ENCODE results near the gene JADE2.

The JADE2 gene

DNA sequence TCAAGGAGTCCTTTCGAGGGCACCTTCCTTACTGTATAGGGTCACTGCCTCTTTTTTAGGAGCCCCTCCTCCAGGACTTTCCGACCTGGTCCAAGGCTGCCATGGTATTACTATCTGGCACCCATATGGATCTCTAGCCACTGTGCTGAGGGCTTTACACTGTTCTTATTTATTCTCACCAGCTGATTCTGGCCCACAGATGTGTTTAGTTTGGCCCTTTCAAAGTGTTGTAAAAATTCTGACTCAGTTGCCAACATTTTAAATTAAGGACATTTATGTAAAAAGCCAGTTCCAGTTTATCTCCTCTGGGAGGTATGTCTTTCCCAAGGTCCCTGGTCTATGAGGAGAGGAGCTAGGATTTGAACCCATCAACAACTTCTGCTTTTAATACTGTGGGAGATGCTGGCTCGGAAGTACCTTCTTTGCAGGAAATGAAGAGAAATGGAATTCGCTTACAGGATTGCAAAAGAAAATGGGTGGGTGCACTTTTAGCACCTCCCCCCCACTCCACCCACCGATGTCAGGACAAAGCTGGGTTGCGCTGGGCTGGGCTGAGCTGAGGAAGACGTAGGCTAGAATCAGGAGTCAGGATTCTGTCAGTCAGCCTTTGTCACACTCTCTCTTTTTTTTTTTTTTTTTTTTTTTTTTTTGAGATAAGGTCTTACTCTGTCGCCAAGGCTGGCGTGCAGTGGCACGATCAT is 7.8 kb downstream of the JADE2 start:
- no peak for TF ChIP-seq GATA3 (IDR thresholded peaks at IDR 0.05; ENCODE audit: low read depth, low read length)
- TF ChIP-seq GATA2 (IDR thresholded peaks at IDR 0.05; ENCODE audit: low read depth, low read length), result no peak

- TF ChIP-seq GATA2 (IDR thresholded peaks at IDR 0.05; ENCODE audit: low read depth, low read length) (no peak), GATA3 (IDR thresholded peaks at IDR 0.05; ENCODE audit: low read depth, low read length) (no peak)
Measured at GRCh38 chr5:134534058-134534725, 8.7 kb downstream of the JADE2 start.

GRCh38 chr5:134534726-134535110 is 9.2 kb downstream of the JADE2 start:
- TF ChIP-seq GATA3 (IDR thresholded peaks at IDR 0.05; ENCODE audit: low read depth, low read length), result no peak
- TF ChIP-seq GATA2 (IDR thresholded peaks at IDR 0.05; ENCODE audit: low read depth, low read length), result no peak

- no peak for TF ChIP-seq GATA2 (IDR thresholded peaks at IDR 0.05; ENCODE audit: low read depth, low read length)
- no peak for TF ChIP-seq GATA3 (IDR thresholded peaks at IDR 0.05; ENCODE audit: low read depth, low read length)
Measured at GRCh38 chr5:134536876-134537275, 11.4 kb downstream of the JADE2 start.

GRCh38 chr5:134537297-134537696 is 11.8 kb downstream of the JADE2 start:
- TF ChIP-seq GATA3 (IDR thresholded peaks at IDR 0.05; ENCODE audit: low read depth, low read length) (no peak), GATA2 (IDR thresholded peaks at IDR 0.05; ENCODE audit: low read depth, low read length) (no peak)

DNA sequence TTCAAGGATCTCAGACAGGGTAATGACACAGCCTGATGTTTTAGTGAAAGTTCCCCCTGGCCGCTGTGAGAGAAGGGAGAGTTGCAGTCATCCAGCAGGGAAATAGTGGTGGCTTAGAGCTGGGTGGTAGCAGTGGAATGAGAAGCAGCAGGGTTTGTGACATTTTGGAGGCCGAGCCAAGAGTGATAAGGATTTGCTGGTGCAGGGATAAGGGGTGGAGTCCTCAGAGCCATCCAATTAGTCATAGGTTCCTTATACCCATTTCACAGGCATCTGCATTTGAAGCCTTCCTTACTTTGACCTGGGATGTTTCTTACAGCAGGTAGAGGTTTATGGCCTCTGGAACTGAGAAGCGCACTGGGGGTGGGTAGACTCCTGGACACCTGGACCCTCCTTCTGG is 12.8 kb downstream of the JADE2 start:
- TF ChIP-seq GATA2 (IDR thresholded peaks at IDR 0.05; ENCODE audit: low read depth, low read length), result no peak
- TF ChIP-seq GATA3 (IDR thresholded peaks at IDR 0.05; ENCODE audit: low read depth, low read length), result no peak

DNA sequence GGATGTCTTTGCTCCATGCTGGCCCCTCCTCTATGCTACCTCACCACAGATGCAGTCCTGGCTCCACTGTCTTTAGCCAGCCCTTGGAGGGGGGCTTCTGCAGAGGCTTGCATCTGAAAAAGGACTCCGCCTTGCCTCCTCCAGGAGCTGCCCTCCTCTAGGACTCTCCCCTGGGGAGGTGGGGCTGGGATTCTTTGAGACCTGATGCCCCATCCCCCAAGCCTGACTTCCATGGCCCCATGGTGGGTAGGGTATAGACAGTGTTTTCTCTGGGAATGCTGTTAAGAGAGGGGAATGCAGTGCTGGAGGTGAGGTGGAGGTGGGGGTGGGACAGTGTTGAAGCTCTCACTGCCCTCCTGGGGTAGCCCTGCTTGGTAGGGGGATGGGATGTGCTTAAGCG is 14.3 kb downstream of the JADE2 start:
- no peak for TF ChIP-seq GATA2 (IDR thresholded peaks at IDR 0.05; ENCODE audit: low read depth, low read length)
- no peak for TF ChIP-seq GATA3 (IDR thresholded peaks at IDR 0.05; ENCODE audit: low read depth, low read length)

DNA sequence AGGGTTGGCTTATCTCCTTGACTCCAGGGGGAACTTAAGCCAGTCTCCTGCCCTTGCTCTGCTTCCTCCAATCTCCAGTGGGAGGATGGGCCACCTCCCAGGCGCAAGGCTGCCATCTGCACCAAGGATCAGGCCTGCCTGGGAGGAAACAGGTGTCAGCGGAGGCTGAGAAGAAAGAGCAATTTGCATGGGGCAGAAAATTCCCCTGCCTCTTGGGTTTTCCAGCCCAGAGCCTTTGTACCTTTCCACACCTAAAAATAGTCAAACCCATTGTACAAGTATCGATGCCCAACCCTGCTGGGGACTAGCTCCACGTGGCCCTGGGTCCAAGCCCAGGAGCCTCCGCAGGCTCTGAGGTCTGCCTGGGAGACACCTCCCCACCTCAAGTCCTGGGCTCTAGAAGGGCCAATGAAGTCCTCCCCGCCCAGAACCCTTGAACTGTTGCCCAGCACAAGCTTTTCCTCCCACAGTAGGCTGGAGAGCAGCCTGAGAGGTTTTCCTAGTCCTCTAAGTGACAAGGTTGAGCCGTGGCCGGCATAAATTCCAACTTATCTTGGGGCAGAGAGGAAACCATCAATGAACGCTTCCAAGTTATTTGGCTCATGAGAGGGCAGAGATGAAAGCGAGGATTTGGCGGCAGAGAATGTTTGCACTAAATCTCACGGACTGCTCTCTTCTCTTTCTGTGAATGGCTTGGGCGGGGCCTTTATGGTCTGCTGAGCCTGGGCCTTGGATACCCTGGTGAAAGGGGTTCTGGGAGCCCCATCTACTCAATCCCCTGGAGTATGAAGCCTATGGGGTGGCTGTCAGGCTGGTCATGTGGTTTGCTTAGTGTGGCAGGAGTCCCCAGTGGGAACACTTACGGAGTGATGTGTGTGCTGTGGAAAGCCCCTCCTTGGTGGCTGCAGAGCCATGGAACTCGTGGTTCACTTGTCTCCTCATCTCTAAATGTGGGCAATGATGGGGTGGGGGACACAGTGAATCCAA is 15.6 kb downstream of the JADE2 start:
- no peak for TF ChIP-seq GATA3 (IDR thresholded peaks at IDR 0.05; ENCODE audit: low read depth, low read length)
- no peak for TF ChIP-seq GATA2 (IDR thresholded peaks at IDR 0.05; ENCODE audit: low read depth, low read length)

GRCh38 chr5:134541736-134542376 is 16.4 kb downstream of the JADE2 start:
- TF ChIP-seq GATA2 (IDR thresholded peaks at IDR 0.05; ENCODE audit: low read depth, low read length), result no peak

GRCh38 chr5:134543820-134544614 is 18.5 kb downstream of the JADE2 start:
- TF ChIP-seq GATA3 (IDR thresholded peaks at IDR 0.05; ENCODE audit: low read depth, low read length) (no peak), GATA2 (IDR thresholded peaks at IDR 0.05; ENCODE audit: low read depth, low read length) (no peak)

GRCh38 chr5:134545070-134545868 is 19.8 kb downstream of the JADE2 start:
- TF ChIP-seq GATA2 (IDR thresholded peaks at IDR 0.05; ENCODE audit: low read depth, low read length) (no peak), GATA3 (IDR thresholded peaks at IDR 0.05; ENCODE audit: low read depth, low read length) (no peak)

DNA sequence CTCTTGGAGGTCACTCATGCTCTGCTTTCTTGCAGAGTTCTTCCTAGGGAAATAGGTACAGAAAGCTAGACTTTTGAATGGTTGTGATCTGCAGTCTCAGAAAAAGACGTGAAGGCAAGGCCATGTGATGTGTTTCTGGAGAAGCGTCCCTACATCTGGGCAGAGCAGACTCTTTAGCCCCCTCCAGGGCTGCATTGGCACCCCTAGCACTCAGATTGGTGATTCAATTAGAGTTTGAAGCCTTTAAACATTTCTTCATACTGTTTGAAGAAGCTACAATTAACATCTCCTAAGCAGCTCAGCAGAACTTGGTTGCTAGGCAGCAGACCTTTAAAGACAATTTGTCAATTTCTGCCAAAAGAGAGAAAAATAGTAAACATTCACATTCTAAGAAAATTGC is 21.6 kb downstream of the JADE2 start:
- TF ChIP-seq GATA3 (IDR thresholded peaks at IDR 0.05; ENCODE audit: low read depth, low read length), result no peak
- no peak for TF ChIP-seq GATA2 (IDR thresholded peaks at IDR 0.05; ENCODE audit: low read depth, low read length)
